ENCODE results near the gene LGR6.

Gene LGR6

DNA sequence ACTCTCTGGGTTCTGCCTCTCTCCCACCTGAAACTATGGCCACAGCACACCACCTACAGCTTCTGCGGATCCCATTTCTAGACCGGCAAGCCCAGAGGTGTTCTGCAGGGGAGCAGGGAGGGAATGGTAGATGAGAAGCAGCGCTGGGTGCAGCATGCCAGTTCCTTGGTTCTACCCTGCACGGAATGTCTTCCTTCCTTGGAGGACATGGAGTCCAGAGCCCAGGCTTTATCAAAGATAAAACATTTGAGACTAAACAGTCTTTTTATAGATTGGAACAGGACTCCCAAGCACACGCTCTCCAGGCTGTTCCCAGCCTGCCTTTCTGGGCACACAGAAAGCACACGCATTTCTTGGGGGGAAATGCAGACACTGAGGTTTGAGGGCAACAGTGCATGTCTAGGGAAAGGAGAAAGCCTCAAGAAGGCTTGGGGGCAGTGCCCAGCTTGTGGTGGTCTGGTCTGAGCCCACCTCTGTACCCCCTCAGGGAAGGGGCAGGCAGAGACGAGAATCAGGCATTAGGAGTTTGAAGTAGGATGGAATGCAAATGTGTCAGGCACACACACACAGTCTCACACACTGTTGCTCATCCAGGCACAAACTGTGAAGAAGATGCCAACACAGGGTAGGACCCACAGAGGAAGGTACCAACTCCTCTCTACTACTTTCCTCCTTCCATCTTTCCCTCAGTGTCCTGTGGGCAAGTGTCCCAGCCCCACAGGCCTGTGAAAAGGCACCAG is 29.7 kb downstream of the LGR6 start:
- no peak for TF ChIP-seq ZNF274 (IDR thresholded peaks at IDR 0.05; ENCODE audit: low read depth, low read length)
- H3K4me3 ChIP-seq (ENCODE audit: low read length), result no peak overlapping the region

- H3K4me3 ChIP-seq (ENCODE audit: low read length), result no peak overlapping the region
- no peak for TF ChIP-seq ZNF274 (IDR thresholded peaks at IDR 0.05; ENCODE audit: low read depth, low read length)
Observed at GRCh38 chr1:202224453-202224852, 30.9 kb downstream of the LGR6 start.

DNA sequence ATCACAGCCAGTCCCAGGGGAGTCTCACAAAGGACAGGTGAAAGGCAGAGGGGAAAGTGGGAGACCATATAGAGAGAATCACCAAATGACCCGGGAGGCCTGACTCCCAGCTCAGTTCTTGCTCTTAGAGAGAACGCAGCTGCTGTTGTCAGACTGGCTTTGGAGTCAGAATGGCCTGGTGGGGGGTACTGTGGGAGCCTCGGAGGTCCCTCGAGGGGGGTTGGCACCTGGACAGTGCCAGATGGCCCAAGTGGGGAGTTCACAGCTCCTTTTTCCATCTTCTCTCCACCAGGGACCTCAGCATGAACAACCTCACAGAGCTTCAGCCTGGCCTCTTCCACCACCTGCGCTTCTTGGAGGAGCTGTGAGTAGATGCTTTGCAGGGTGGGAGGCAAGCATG is 31.5 kb downstream of the LGR6 start:
- no peak overlapping the region for H3K4me3 ChIP-seq (ENCODE audit: low read length)
- no peak for TF ChIP-seq ZNF274 (IDR thresholded peaks at IDR 0.05; ENCODE audit: low read depth, low read length)

- TF ChIP-seq ZNF274 (IDR thresholded peaks at IDR 0.05; ENCODE audit: low read depth, low read length), result no peak
- no peak overlapping the region for H3K4me3 ChIP-seq (ENCODE audit: low read length)
Observed at GRCh38 chr1:202227053-202227672, 33.6 kb downstream of the LGR6 start.

GRCh38 chr1:202227997-202228401 is 34.4 kb downstream of the LGR6 start:
- TF ChIP-seq ZNF274 (IDR thresholded peaks at IDR 0.05; ENCODE audit: low read depth, low read length), result no peak

GRCh38 chr1:202228484-202229122 is 35.0 kb downstream of the LGR6 start:
- no peak overlapping the region for H3K4me3 ChIP-seq (ENCODE audit: low read length)
- no peak for TF ChIP-seq ZNF274 (IDR thresholded peaks at IDR 0.05; ENCODE audit: low read depth, low read length)

More at GRCh38 chr1:202227997-202228401, 34.4 kb downstream of the LGR6 start:
- H3K4me3 ChIP-seq (ENCODE audit: low read length), result no peak overlapping the region

DNA sequence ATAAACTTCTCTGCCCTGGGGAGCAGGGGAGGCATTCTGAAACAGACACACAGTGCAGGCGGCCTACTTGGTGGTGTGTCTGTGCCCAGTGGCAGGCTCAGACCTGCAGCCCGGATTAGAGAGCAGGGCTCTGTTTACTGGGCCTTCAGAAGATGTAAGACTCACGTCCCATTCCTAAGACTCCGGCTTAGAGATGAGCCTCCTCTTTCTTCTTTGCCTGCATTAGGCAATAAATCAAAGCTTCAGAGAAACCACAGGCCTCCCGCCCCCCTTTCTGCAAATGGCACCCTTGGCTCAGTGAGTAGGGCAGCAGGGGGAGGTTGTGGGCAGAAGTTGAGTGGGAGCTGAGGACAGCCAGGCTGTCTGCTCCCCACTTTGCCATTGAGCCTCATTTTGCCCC is 35.8 kb downstream of the LGR6 start:
- TF ChIP-seq ZNF274 (IDR thresholded peaks at IDR 0.05; ENCODE audit: low read depth, low read length), result no peak
- H3K4me3 ChIP-seq (ENCODE audit: low read length), result no peak overlapping the region

DNA sequence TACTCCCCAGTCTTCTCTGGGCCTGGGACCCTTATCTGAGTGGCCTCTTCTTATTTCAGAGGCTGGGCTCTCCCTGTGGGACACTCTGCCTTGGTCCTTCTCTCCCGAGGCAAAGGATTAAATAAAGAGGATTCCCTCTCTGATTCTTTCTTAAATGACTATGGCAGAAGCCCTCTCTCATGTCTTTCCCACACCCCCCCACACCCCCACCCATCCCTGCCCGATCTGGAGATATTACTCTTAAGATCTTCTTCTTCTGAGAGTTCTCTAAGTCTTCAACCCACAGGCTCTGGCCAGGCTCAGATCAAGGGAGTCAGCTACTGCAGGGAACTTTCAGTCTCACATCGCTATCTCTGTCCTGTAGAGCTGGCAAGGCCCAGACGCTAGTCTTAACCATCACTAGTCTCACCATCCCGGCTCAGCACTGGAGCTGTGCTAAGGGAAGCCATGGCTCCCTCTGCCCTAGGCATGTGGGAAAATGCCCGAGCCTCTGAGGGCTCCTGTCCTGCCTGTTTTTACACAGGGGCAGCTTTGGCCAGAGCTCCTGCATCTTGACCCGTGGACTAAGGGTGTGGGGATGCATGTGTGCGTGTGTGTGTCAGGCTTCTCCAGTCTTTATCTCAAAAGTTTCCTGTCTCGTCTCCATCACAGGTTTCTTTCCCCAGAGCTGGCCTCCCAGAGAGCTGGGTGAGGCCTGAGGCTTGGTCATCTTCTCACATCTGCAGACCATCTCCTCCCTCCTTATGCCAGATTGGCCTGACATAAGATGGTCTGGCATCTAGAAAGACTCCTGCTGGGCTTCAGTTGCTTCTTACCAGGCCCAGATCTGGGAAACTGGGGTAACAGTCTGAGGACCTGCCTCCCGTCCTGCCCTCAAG is 36.7 kb downstream of the LGR6 start:
- H3K4me3 ChIP-seq (ENCODE audit: low read length), result no peak overlapping the region
- no peak for TF ChIP-seq ZNF274 (IDR thresholded peaks at IDR 0.05; ENCODE audit: low read depth, low read length)

DNA sequence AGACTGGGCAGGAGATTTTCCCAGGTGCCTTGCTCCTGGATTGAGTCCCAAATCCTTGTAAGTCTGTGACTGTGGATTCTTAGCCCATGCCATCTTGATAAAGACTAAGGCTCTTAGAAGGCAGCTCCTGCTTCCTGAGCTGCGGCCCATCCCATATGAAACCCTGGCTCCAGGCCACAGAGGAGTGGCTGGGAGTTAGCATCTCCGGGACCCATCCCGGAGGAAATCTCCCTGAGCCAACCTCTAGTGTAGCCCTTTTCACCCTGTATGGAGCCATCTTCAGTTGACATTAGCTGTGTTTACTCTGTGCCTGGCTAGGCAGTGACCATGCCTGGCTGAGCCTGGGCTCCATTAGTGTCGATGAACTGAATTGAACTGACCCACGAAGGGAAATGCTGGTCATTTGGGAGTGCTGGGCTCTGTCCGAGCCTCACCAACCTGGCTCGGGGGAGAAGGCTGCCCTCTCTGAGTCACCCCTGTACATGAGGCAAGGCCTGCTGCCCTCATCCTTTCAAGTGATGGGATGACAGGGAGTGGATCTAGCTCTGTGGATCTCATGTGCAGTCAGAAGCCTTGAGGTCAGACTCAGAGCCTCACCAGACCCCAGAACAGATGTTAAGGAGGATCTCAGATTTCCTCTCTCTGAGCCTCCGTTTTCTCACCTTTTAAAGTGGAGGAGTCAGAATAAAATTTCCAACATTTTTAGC is 37.5 kb downstream of the LGR6 start:
- no peak for TF ChIP-seq ZNF274 (IDR thresholded peaks at IDR 0.05; ENCODE audit: low read depth, low read length)
- H3K4me3 ChIP-seq (ENCODE audit: low read length), result no peak overlapping the region

DNA sequence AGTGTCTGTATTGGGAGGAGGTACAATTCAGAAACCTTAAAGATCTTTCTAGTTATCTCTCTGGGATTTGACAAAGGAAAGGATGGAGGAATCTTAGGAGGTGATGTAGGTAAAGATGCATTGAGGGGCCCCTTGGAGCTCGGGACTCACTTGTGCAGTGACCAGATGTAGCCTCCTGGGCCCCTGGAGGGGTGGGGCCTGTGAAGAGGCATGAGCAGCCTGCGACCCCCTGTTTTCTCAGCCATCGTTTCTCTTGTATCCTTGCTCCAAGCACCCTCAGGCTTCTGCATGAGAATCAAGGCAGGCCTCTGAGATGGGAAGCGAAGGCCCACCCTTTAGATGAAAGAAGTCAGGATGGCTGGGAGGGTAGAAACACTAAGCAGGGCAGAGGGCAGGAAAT is 39.6 kb downstream of the LGR6 start:
- TF ChIP-seq ZNF274 (IDR thresholded peaks at IDR 0.05; ENCODE audit: low read depth, low read length), result no peak

DNA sequence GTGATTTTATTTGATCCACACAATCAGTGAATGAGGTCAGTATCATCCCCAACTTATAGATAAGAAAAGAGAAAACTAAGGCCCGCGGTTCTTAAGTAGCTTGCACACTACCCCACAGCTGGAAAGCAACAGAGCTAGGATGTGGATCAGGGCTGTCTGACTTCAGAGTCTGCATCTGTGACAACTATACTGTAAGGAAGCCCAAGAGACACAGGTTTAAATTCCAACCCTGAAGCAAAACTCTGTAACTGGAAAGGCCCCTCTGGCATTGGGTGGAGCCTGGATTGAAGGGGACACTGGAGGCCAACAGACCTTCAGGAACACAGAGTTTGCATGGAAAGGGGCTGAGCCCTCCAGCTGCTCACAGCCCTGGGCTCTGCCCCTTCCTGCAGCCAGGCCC is 40.2 kb downstream of the LGR6 start:
- no peak overlapping the region for H3K4me3 ChIP-seq (ENCODE audit: low read length)
- TF ChIP-seq ZNF274 (IDR thresholded peaks at IDR 0.05; ENCODE audit: low read depth, low read length), result no peak

More for the DNA sequence above, 39.6 kb downstream of the LGR6 start:
- H3K4me3 ChIP-seq (ENCODE audit: low read length), result no peak overlapping the region

- H3K4me3 ChIP-seq (ENCODE audit: low read length), result no peak overlapping the region
- no peak for TF ChIP-seq ZNF274 (IDR thresholded peaks at IDR 0.05; ENCODE audit: low read depth, low read length)
Observed at GRCh38 chr1:202234331-202235002, 40.9 kb downstream of the LGR6 start.

- no peak for TF ChIP-seq ZNF274 (IDR thresholded peaks at IDR 0.05; ENCODE audit: low read depth, low read length)
- no peak overlapping the region for H3K4me3 ChIP-seq (ENCODE audit: low read length)
Observed at GRCh38 chr1:202235003-202235660, 41.5 kb downstream of the LGR6 start.

All from GM08714 (cell line).